NT2/D1 (cell line): ENCODE measurements around the gene CNKSR3.
A peak's percentile ranks its signal among the peaks of the same experiment; 100 is the strongest.

Source experiments
- DNase-seq: peaks from one replicate; pipeline ENCODE4 v3.0.0-alpha.2; 2011; ENCODE audit warnings: low read depth, low spot score
- H3K27me3 ChIP-seq: 2 replicates; pipeline ENCODE4 v1.6.0; 2011; ENCODE audit warnings: mild to moderate bottlenecking; ENCODE audit not compliant: insufficient read length, insufficient read depth
- H3K36me3 ChIP-seq: 2 replicates; pipeline ENCODE4 v1.6.1; 2011; ENCODE audit warnings: mild to moderate bottlenecking, low read length, mixed read lengths; ENCODE audit not compliant: insufficient read depth, insufficient read length
- H3K4me1 ChIP-seq: 2 replicates; pipeline ENCODE4 v1.5.1; 2011; ENCODE audit not compliant: insufficient read depth, insufficient read length
- H3K4me3 ChIP-seq: 2 replicates; pipeline ENCODE4 v1.5.1; 2011; ENCODE audit warnings: low read depth; ENCODE audit not compliant: insufficient read length
- H3K9ac ChIP-seq: 2 replicates; pipeline ENCODE4 v1.6.0; 2011; ENCODE audit warnings: low read depth; ENCODE audit not compliant: insufficient read length
- H3K9me3 ChIP-seq: 2 replicates; pipeline ENCODE4 v1.5.1; 2011; ENCODE audit warnings: mild to moderate bottlenecking, low read length; ENCODE audit not compliant: insufficient read depth
- SUZ12 ChIP-seq: IDR thresholded peaks from 2 replicates; pipeline ENCODE4 v1.6.1; 2011; ENCODE audit not compliant: insufficient read length, insufficient read depth; ENCODE audit errors: extremely low read depth
- YY1 ChIP-seq: IDR thresholded peaks from 2 replicates; pipeline ENCODE4 v1.6.1; 2011; ENCODE audit not compliant: insufficient read length, insufficient read depth
- ZNF274 ChIP-seq: IDR thresholded peaks from 2 replicates; pipeline ENCODE4 v1.6.1; 2011; ENCODE audit warnings: mild to moderate bottlenecking, low read depth, low read length

The CNKSR3 gene

GRCh38 chr6:154514481-154514880 is 4.0 kb upstream of the CNKSR3 start:
- H3K9ac ChIP-seq, result no peak overlapping the region
- no peak overlapping the region for H3K4me3 ChIP-seq
- DNase-seq, result no peak
- peaks cover 2% of the 10 kb centered on the region for H3K4me1 ChIP-seq
- TF ChIP-seq SUZ12, result no peak
- no peaks in the 10 kb centered on the region for H3K9me3 ChIP-seq
- no peaks in the 10 kb centered on the region for H3K36me3 ChIP-seq
- H3K27me3 ChIP-seq, result no peaks in the 10 kb centered on the region

- H3K27me3 ChIP-seq, result no peaks in the 10 kb centered on the region
- TF ChIP-seq YY1, result no peak
- TF ChIP-seq ZNF274, result no peak
- no peak for TF ChIP-seq SUZ12
- no peak for DNase-seq
Measured at GRCh38 chr6:154513601-154514320, 3.3 kb upstream of the CNKSR3 start.

GRCh38 chr6:154512201-154512600 is 1.7 kb upstream of the CNKSR3 start:
- peaks cover 3% of the 10 kb centered on the region for H3K36me3 ChIP-seq
- peaks cover 2% of the 10 kb centered on the region for H3K27me3 ChIP-seq
- H3K4me1 ChIP-seq, result no peaks in the 10 kb centered on the region
- TF ChIP-seq YY1 (no peak), ZNF274 (no peak), SUZ12 (no peak)
- H3K9me3 ChIP-seq, result no peaks in the 10 kb centered on the region
- DNase-seq, result no peak
- H3K9ac ChIP-seq, result no peak overlapping the region
- no peak overlapping the region for H3K4me3 ChIP-seq

More at GRCh38 chr6:154513601-154514320, 3.3 kb upstream of the CNKSR3 start:
- Histone ChIP-seq H3K36me3 (no peaks in the 10 kb centered on the region), H3K4me3 (no peak overlapping the region), H3K9me3 (no peaks in the 10 kb centered on the region), H3K4me1 (peaks cover 2% of the 10 kb centered on the region), H3K9ac (no peak overlapping the region)

- peaks cover 5% of the 10 kb centered on the region for H3K36me3 ChIP-seq
- H3K9me3 ChIP-seq, result no peaks in the 10 kb centered on the region
- H3K27me3 ChIP-seq, result peaks cover 2% of the 10 kb centered on the region
- H3K9ac ChIP-seq, result no peak overlapping the region
- TF ChIP-seq YY1 (no peak), ZNF274 (no peak), SUZ12 (no peak)
- no peaks in the 10 kb centered on the region for H3K4me1 ChIP-seq
- DNase-seq, result no peak
- H3K4me3 ChIP-seq, result no peak overlapping the region
Measured at GRCh38 chr6:154511791-154512190, 1.3 kb upstream of the CNKSR3 start.

GRCh38 chr6:154509421-154510143 is 903 bp downstream of the CNKSR3 start:
- peak overlapping the region; percentile 94 for H3K4me3 ChIP-seq
- H3K4me1 ChIP-seq, result no peaks in the 10 kb centered on the region
- peaks cover 9% of the 10 kb centered on the region for H3K36me3 ChIP-seq
- peaks cover 2% of the 10 kb centered on the region for H3K27me3 ChIP-seq
- H3K9ac ChIP-seq, result peak overlapping the region; percentile 95
- H3K9me3 ChIP-seq, result no peaks in the 10 kb centered on the region
- TF ChIP-seq ZNF274 (no peak), YY1 (no peak), SUZ12 (no peak)
- DNase-seq, result no peak

- no peak for DNase-seq
- peaks cover 2% of the 10 kb centered on the region for H3K27me3 ChIP-seq
- H3K4me1 ChIP-seq, result no peaks in the 10 kb centered on the region
- H3K9me3 ChIP-seq, result no peaks in the 10 kb centered on the region
- H3K4me3 ChIP-seq, result peak overlapping the region; percentile 94
- TF ChIP-seq YY1 (no peak), SUZ12 (no peak), ZNF274 (no peak)
- peaks cover 9% of the 10 kb centered on the region for H3K36me3 ChIP-seq
- peak overlapping the region; percentile 95 for H3K9ac ChIP-seq
Measured at GRCh38 chr6:154508573-154509375, 1.7 kb downstream of the CNKSR3 start.
